Karpas-422 (cell line): ENCODE results near the gene LMTK2. TPM values are rescaled to one million over a fixed set of nuclear protein-coding genes. Genes with fewer than 3 reads are reported as not detected.

ENCODE experiments used
- DNase-seq: peaks from one replicate; pipeline ENCODE4 v3.0.0-alpha.2; 2015
- H2AFZ ChIP-seq: fragments of 200-600 bp; sonication (generic); 2 replicates; pipeline ENCODE4 v1.6.1; 2014; ENCODE audit warnings: antibody characterized with exemption, low read length, mixed read lengths
- H3K27ac ChIP-seq: fragments of 200-600 bp; sonication (generic); 2 replicates; pipeline ENCODE4 v1.5.1; 2014; ENCODE audit warnings: mild to moderate bottlenecking, low read length, moderate library complexity
- H3K27me3 ChIP-seq: fragments of 200-600 bp; sonication (generic); 2 replicates; pipeline ENCODE4 v1.6.1; 2014; ENCODE audit warnings: low read length, mixed read lengths
- H3K36me3 ChIP-seq: fragments of 200-600 bp; sonication (generic); 2 replicates; pipeline ENCODE4 v1.6.1; 2014; ENCODE audit warnings: low read length, mixed read lengths; ENCODE audit not compliant: insufficient read depth
- H3K4me1 ChIP-seq: fragments of 200-600 bp; sonication (generic); 2 replicates; pipeline ENCODE4 v1.6.1; 2014; ENCODE audit warnings: mild to moderate bottlenecking, low read length, mixed read lengths
- H3K4me2 ChIP-seq: fragments of 200-600 bp; sonication (generic); 2 replicates; pipeline ENCODE4 v1.6.1; 2014; ENCODE audit warnings: low read length, low read depth, mild to moderate bottlenecking; ENCODE audit not compliant: poor library complexity, severe bottlenecking
- H3K4me3 ChIP-seq: fragments of 200-600 bp; sonication (generic); 2 replicates; pipeline ENCODE4 v1.5.1; 2014; ENCODE audit warnings: mild to moderate bottlenecking, antibody characterized with exemption, low read length, mixed read lengths
- H3K79me2 ChIP-seq: fragments of 200-600 bp; sonication (generic); 2 replicates; pipeline ENCODE4 v1.6.1; 2014; ENCODE audit warnings: mild to moderate bottlenecking, low read length, mixed read lengths
- H3K9ac ChIP-seq: fragments of 200-600 bp; sonication (generic); 2 replicates; pipeline ENCODE4 v1.6.0; 2014; ENCODE audit warnings: low read length
- H3K9me2 ChIP-seq: fragments of 200-600 bp; sonication (generic), shearing (Covaris generic); replicated peaks from 2 replicates; pipeline ENCODE4 v1.6.0; 2014; ENCODE audit warnings: mild to moderate bottlenecking, low read length, moderate library complexity; ENCODE audit not compliant: insufficient read depth
- H3K9me3 ChIP-seq: fragments of 300-700, 200-600 bp; sonication (generic); 2 replicates; pipeline ENCODE4 v1.6.1; 2014; ENCODE audit warnings: low read length, mixed read lengths
- H4K20me1 ChIP-seq: fragments of 200-600 bp; sonication (generic); 2 replicates; pipeline ENCODE4 v1.6.1; 2014; ENCODE audit warnings: mild to moderate bottlenecking, antibody characterized with exemption, low read length, low read depth; ENCODE audit not compliant: insufficient read depth
- total RNA-seq: library from RNA; depleted of rRNA; stranded (reverse); fragments of >200 nt; shearing (Covaris generic); gene quantifications from 2 replicates; pipeline ENCODE4 v1.2.3, GENCODE V29; 2014; ENCODE audit warnings: low replicate concordance; rRNA removed

Gene LMTK2
- total RNA-seq = 7.5 and 9.1 TPM in 2 replicates

- Histone ChIP-seq H2AFZ (peak within 1 kb of the TSS; percentile 100), H3K4me1 (peaks cover 12% of the 10 kb centered on the region), H3K9me2 (no peaks in the 10 kb centered on the region), H3K79me2 (peaks cover 24% of the 10 kb centered on the region), H4K20me1 (peaks cover 35% of the 10 kb centered on the region), H3K4me3 (peak within 1 kb of the TSS; percentile 99), H3K9me3 (peaks cover 5% of the 10 kb centered on the region; the same call in 1 of the 2 replicates), H3K36me3 (no peaks in the 10 kb centered on the region), H3K4me2 (peak within 1 kb of the TSS; percentile 100), H3K27ac (no peak within 1 kb of the TSS), H3K27me3 (0 out of 2 replicates have a peak, but pooled peaks cover 3% of the 10 kb centered on the region), H3K9ac (peak within 1 kb of the TSS; percentile 98)
- peak; percentile 97 for DNase-seq
Measured at GRCh38 chr7:98106647-98107312, at the start of gene LMTK2. LMTK2 (plus strand) TSS chr7:98106862; CDS start chr7:98107178, 316 bp downstream.

- Histone ChIP-seq H3K4me2 (no peak overlapping the region), H2AFZ (no peak overlapping the region), H3K9ac (no peak overlapping the region), H3K79me2 (no peaks in the 10 kb centered on the region), H3K27me3 (no peaks in the 10 kb centered on the region), H3K4me1 (no peaks in the 10 kb centered on the region), H3K9me3 (no peaks in the 10 kb centered on the region), H4K20me1 (no peaks in the 10 kb centered on the region), H3K36me3 (no peaks in the 10 kb centered on the region), H3K4me3 (no peak overlapping the region), H3K27ac (no peak overlapping the region), H3K9me2 (no peaks in the 10 kb centered on the region)
- no peak for DNase-seq
Measured at GRCh38 chr7:98057157-98057556, 49.5 kb upstream of the LMTK2 start.

GRCh38 chr7:98058186-98058585 is 48.5 kb upstream of the LMTK2 start:
- H3K9me3 ChIP-seq = no peaks in the 10 kb centered on the region
- no peaks in the 10 kb centered on the region for H3K27me3 ChIP-seq
- no peaks in the 10 kb centered on the region for H3K4me1 ChIP-seq
- no peak for DNase-seq
- no peaks in the 10 kb centered on the region for H3K9me2 ChIP-seq
- no peaks in the 10 kb centered on the region for H3K36me3 ChIP-seq
- H4K20me1 ChIP-seq = no peaks in the 10 kb centered on the region
- no peak overlapping the region for H3K4me3 ChIP-seq
- H2AFZ ChIP-seq = no peak overlapping the region
- H3K9ac ChIP-seq = no peak overlapping the region
- H3K79me2 ChIP-seq = no peaks in the 10 kb centered on the region
- no peak overlapping the region for H3K4me2 ChIP-seq
- H3K27ac ChIP-seq = no peak overlapping the region

- Histone ChIP-seq H3K79me2 (no peaks in the 10 kb centered on the region), H4K20me1 (no peaks in the 10 kb centered on the region), H3K36me3 (no peaks in the 10 kb centered on the region), H3K4me2 (no peak overlapping the region), H3K4me3 (no peak overlapping the region), H3K27me3 (no peaks in the 10 kb centered on the region), H2AFZ (no peak overlapping the region), H3K9ac (no peak overlapping the region), H3K9me3 (no peaks in the 10 kb centered on the region), H3K4me1 (no peaks in the 10 kb centered on the region), H3K9me2 (no peaks in the 10 kb centered on the region), H3K27ac (no peak overlapping the region)
- no peak for DNase-seq
Measured at GRCh38 chr7:98064233-98064632, 42.4 kb upstream of the LMTK2 start.

- no peak overlapping the region for H3K4me2 ChIP-seq
- no peaks in the 10 kb centered on the region for H3K27me3 ChIP-seq
- no peaks in the 10 kb centered on the region for H3K36me3 ChIP-seq
- H3K27ac ChIP-seq = no peak overlapping the region
- H3K9ac ChIP-seq = no peak overlapping the region
- DNase-seq = no peak
- no peak overlapping the region for H3K4me3 ChIP-seq
- H2AFZ ChIP-seq = no peak overlapping the region
- no peaks in the 10 kb centered on the region for H3K79me2 ChIP-seq
- no peaks in the 10 kb centered on the region for H4K20me1 ChIP-seq
- H3K9me2 ChIP-seq = no peaks in the 10 kb centered on the region
- no peaks in the 10 kb centered on the region for H3K9me3 ChIP-seq
- no peaks in the 10 kb centered on the region for H3K4me1 ChIP-seq
Measured at GRCh38 chr7:98066208-98066607, 40.5 kb upstream of the LMTK2 start.

GRCh38 chr7:98066934-98067507 is 39.6 kb upstream of the LMTK2 start:
- Histone ChIP-seq H3K9me2 (no peaks in the 10 kb centered on the region), H3K79me2 (no peaks in the 10 kb centered on the region), H3K36me3 (no peaks in the 10 kb centered on the region), H4K20me1 (no peaks in the 10 kb centered on the region), H3K4me3 (no peak overlapping the region), H3K4me1 (no peaks in the 10 kb centered on the region), H3K9me3 (no peaks in the 10 kb centered on the region), H2AFZ (no peak overlapping the region), H3K27me3 (no peaks in the 10 kb centered on the region), H3K9ac (no peak overlapping the region), H3K4me2 (no peak overlapping the region), H3K27ac (no peak overlapping the region)
- no peak for DNase-seq

- no peaks in the 10 kb centered on the region for H4K20me1 ChIP-seq
- no peak overlapping the region for H2AFZ ChIP-seq
- no peaks in the 10 kb centered on the region for H3K27me3 ChIP-seq
- no peaks in the 10 kb centered on the region for H3K79me2 ChIP-seq
- no peak for DNase-seq
- H3K4me3 ChIP-seq = no peak overlapping the region
- H3K4me2 ChIP-seq = no peak overlapping the region
- H3K4me1 ChIP-seq = no peaks in the 10 kb centered on the region
- no peak overlapping the region for H3K27ac ChIP-seq
- no peak overlapping the region for H3K9ac ChIP-seq
- no peaks in the 10 kb centered on the region for H3K9me3 ChIP-seq
- no peaks in the 10 kb centered on the region for H3K36me3 ChIP-seq
- H3K9me2 ChIP-seq = no peaks in the 10 kb centered on the region
Measured at GRCh38 chr7:98073047-98073446, 33.6 kb upstream of the LMTK2 start.

GRCh38 chr7:98075801-98076200 is 30.9 kb upstream of the LMTK2 start:
- Histone ChIP-seq H3K27ac (no peak overlapping the region), H2AFZ (no peak overlapping the region), H3K9me3 (no peaks in the 10 kb centered on the region), H3K27me3 (no peaks in the 10 kb centered on the region), H3K4me3 (no peak overlapping the region), H4K20me1 (no peaks in the 10 kb centered on the region), H3K4me2 (no peak overlapping the region), H3K9me2 (no peaks in the 10 kb centered on the region), H3K36me3 (no peaks in the 10 kb centered on the region), H3K4me1 (no peaks in the 10 kb centered on the region), H3K9ac (no peak overlapping the region), H3K79me2 (no peaks in the 10 kb centered on the region)
- no peak for DNase-seq
